SK-N-SH treated with all-trans-retinoic acid at 6 μM for 48 hours (cell line): ENCODE measurements around the gene FAM114A1.
"Not testable (repeated sequence)": the region's sequence is repeated elsewhere in the genome, so short reads cannot be mapped to it uniquely, and the experiment has no call there.

Experiments
- ARNTL ChIP-seq: fragments of 450-650 bp; formaldehyde crosslinking; IDR thresholded peaks from 2 replicates; pipeline ENCODE4 v1.5.0; 2020; ENCODE audit warnings: low read depth, mild to moderate bottlenecking, moderate library complexity, borderline replicate concordance
- BACH2 ChIP-seq: fragments of 250-450 bp; sonication (Bioruptor Pico); IDR thresholded peaks from 2 replicates; pipeline ENCODE4 v1.9.0; 2021; ENCODE audit warnings: mild to moderate bottlenecking, borderline replicate concordance
- CSDC2 ChIP-seq: fragments of 250-450 bp; sonication (Bioruptor Pico); IDR thresholded peaks from 2 replicates; pipeline ENCODE4 v1.5.0; 2020; ENCODE audit warnings: mild to moderate bottlenecking, moderate library complexity
- ESRRG ChIP-seq: fragments of 250-450 bp; sonication (Bioruptor Pico); IDR thresholded peaks from 2 replicates; pipeline ENCODE4 v1.6.1; 2021; ENCODE audit warnings: mild to moderate bottlenecking
- ISL1 ChIP-seq: fragments of 250-450 bp; sonication (Bioruptor Pico); IDR thresholded peaks from 2 replicates; pipeline ENCODE4 v2.1.2; 2022; ENCODE audit warnings: mild to moderate bottlenecking, moderate library complexity
- RARB ChIP-seq: fragments of 250-450 bp; sonication (Bioruptor Pico); IDR thresholded peaks from 2 replicates; pipeline ENCODE4 v1.8.0; 2021; ENCODE audit warnings: mild to moderate bottlenecking, moderate library complexity
- ZNF70 ChIP-seq: fragments of 450-650 bp; formaldehyde crosslinking; IDR thresholded peaks from 2 replicates; pipeline ENCODE4 v1.5.0; 2020; ENCODE audit warnings: mild to moderate bottlenecking, moderate library complexity
- ZNF8 ChIP-seq: fragments of 450-650 bp; formaldehyde crosslinking; IDR thresholded peaks from 2 replicates; pipeline ENCODE4 v1.5.0; 2020; ENCODE audit warnings: mild to moderate bottlenecking, moderate library complexity
- TF ChIP-seq, protein P1 (sequence below): fragments of 250-450 bp; sonication (Bioruptor Pico); IDR thresholded peaks from 2 replicates; pipeline ENCODE4 v1.5.0; 2020; ENCODE audit warnings: mild to moderate bottlenecking, moderate library complexity

DNA sequence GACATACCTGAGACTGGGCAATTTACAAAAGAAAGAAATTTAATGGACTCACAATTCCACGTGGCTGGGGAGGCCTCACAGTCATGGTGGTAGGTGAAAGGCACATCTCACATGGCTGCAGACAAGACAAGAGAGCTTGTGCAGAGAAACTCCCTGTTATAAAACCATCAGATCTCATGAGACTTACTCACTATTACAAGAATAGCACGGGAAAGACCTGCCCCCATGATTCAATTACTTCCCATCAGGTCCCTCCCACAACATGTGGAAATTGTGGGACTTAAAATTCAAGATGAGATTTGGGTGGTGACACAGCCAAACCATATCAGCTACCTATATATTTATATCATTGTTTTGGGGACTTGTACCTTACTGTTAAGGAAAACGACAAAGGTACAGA, 74.3 kb downstream of the FAM114A1 start:
- not testable (repeated sequence) for TF ChIP-seq ZNF8 (CRISPR knock-in tag); CSDC2 (CRISPR knock-in tag); ESRRG (CRISPR knock-in tag); BACH2; ARNTL; ZNF70; RARB (CRISPR knock-in tag); ISL1
- TF ChIP-seq, protein P1, sequence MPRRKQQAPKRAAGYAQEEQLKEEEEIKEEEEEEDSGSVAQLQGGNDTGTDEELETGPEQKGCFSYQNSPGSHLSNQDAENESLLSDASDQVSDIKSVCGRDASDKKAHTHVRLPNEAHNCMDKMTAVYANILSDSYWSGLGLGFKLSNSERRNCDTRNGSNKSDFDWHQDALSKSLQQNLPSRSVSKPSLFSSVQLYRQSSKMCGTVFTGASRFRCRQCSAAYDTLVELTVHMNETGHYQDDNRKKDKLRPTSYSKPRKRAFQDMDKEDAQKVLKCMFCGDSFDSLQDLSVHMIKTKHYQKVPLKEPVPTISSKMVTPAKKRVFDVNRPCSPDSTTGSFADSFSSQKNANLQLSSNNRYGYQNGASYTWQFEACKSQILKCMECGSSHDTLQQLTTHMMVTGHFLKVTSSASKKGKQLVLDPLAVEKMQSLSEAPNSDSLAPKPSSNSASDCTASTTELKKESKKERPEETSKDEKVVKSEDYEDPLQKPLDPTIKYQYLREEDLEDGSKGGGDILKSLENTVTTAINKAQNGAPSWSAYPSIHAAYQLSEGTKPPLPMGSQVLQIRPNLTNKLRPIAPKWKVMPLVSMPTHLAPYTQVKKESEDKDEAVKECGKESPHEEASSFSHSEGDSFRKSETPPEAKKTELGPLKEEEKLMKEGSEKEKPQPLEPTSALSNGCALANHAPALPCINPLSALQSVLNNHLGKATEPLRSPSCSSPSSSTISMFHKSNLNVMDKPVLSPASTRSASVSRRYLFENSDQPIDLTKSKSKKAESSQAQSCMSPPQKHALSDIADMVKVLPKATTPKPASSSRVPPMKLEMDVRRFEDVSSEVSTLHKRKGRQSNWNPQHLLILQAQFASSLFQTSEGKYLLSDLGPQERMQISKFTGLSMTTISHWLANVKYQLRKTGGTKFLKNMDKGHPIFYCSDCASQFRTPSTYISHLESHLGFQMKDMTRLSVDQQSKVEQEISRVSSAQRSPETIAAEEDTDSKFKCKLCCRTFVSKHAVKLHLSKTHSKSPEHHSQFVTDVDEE (CRISPR knock-in tag), result not testable (repeated sequence)
